ENCODE results near the gene CCDC120. TPM values are rescaled to one million over a fixed set of nuclear protein-coding genes. Genes with fewer than 3 reads are reported as not detected.

Gene CCDC120
- total RNA-seq, 2 experiments from 2014 or later, result 3.5 to 3.7 TPM

DNA sequence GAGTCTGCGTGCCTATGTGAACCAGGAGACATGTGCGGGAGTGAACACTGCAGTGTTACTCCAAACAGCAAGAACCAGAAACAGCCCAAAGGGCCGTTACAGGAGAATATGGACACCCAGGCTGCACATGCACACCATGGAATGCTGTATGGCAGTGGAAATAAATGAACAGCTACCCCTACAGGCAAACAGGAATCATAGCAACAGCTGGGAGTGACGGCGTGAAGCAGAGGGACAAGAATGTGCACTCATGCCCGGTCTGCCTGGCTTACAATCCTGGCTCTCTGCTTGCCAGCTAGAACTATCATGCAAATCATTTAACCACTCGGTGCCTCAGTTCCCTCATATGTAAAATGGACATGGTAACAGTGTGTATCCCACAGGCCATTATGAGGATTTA is 48.1 kb downstream of the CCDC120 start:
- no peak for TF ChIP-seq CTCF (IDR thresholded peaks at IDR 0.05)
- Mint-ChIP-seq H3K9me3 (no peaks in the 10 kb centered on the region), H3K36me3 (ENCODE audit: low read depth) (peaks cover 4% of the 10 kb centered on the region), H3K4me3 (no peak overlapping the region), H3K27me3 (no peaks in the 10 kb centered on the region), H3K4me1 (ENCODE audit: low read depth) (no peaks in the 10 kb centered on the region), H3K27ac (no peak overlapping the region)
- ChIA-PET CTCF (interaction anchor here (0.7 to 2.0 kb wide), 6 partner anchors 10 to 64 kb away, joined by 3 to 6 read pairs (median 3); no protein-coding TSS in a partner anchor), POLR2A (no interaction called here)
- intact Hi-C loops (cut with micrococcal nuclease), result no loop called here
- DNase-seq, result peak; percentile 16
- ATAC-seq, result peak; percentile 27

GRCh38 chrX:49108641-49109040 is 49.8 kb downstream of the CCDC120 start:
- no peaks in the 10 kb centered on the region for H3K9me3 Mint-ChIP-seq
- no peak overlapping the region for H3K27ac Mint-ChIP-seq
- H3K27me3 Mint-ChIP-seq, result no peaks in the 10 kb centered on the region
- no peak for DNase-seq
- no peak overlapping the region for H3K4me3 Mint-ChIP-seq
- peaks cover 4% of the 10 kb centered on the region for H3K36me3 Mint-ChIP-seq (ENCODE audit: low read depth)
- intact Hi-C loops (cut with micrococcal nuclease), result no loop called here
- ChIA-PET CTCF (no interaction called here), POLR2A (no interaction called here)
- no peak for ATAC-seq
- TF ChIP-seq CTCF (IDR thresholded peaks at IDR 0.05), result no peak
- H3K4me1 Mint-ChIP-seq (ENCODE audit: low read depth), result no peaks in the 10 kb centered on the region

DNA sequence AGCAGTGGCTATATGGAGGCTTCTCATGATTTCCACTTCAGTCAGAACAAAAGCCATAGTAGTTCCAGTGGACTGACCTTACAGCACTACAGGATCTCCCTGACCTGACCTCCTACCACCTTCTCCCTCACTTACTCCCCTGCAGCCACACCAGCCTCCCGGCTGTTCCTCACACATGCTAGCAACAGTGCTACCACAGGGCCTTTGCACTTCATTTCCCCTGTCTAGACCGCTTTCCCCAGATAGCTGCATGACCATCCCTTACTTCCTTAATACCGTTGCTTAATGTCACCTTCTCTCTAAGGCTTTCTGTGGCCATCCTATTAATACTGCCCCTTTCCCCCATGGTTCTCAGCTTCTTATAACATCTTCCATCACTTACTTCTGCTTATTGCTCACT is 51.6 kb downstream of the CCDC120 start:
- TF ChIP-seq CTCF (IDR thresholded peaks at IDR 0.05), result no peak
- intact Hi-C loops (cut with micrococcal nuclease), result no loop called here
- ChIA-PET POLR2A (interaction anchor here (1.2 to 1.4 kb wide), 2 partner anchors 12 to 54 kb away, joined by 3 to 4 read pairs; no protein-coding TSS in a partner anchor), CTCF (no interaction called here)
- Mint-ChIP-seq H3K9me3 (no peaks in the 10 kb centered on the region), H3K4me3 (no peak overlapping the region), H3K4me1 (ENCODE audit: low read depth) (no peaks in the 10 kb centered on the region), H3K27ac (no peak overlapping the region), H3K36me3 (ENCODE audit: low read depth) (peaks cover 9% of the 10 kb centered on the region), H3K27me3 (no peaks in the 10 kb centered on the region)
- ATAC-seq, result no peak
- no peak for DNase-seq

- Mint-ChIP-seq H3K27me3 (no peaks in the 10 kb centered on the region), H3K36me3 (ENCODE audit: low read depth) (peaks cover 19% of the 10 kb centered on the region), H3K9me3 (no peaks in the 10 kb centered on the region), H3K4me1 (ENCODE audit: low read depth) (peaks cover 2% of the 10 kb centered on the region), H3K4me3 (no peak overlapping the region), H3K27ac (no peak overlapping the region)
- TF ChIP-seq CTCF (IDR thresholded peaks at IDR 0.05), result no peak
- POLR2A ChIA-PET, result interaction anchor here (1.2 kb wide), 1 partner anchor 53 kb away, joined by 3 read pairs; no protein-coding TSS in a partner anchor
- intact Hi-C loops (cut with micrococcal nuclease), result no loop called here
- no peak for DNase-seq
- CTCF ChIA-PET, result interaction anchor here (0.9 kb wide), 1 partner anchor 44 kb away, joined by 4 read pairs; no protein-coding TSS in a partner anchor
- ATAC-seq, result no peak
Observed at GRCh38 chrX:49111791-49112190, 53.0 kb downstream of the CCDC120 start.

GRCh38 chrX:49116076-49116475 is 57.3 kb downstream of the CCDC120 start:
- Mint-ChIP-seq H3K27ac (no peak overlapping the region), H3K9me3 (no peaks in the 10 kb centered on the region), H3K36me3 (ENCODE audit: low read depth) (peaks cover 28% of the 10 kb centered on the region), H3K4me1 (ENCODE audit: low read depth) (peaks cover 13% of the 10 kb centered on the region), H3K27me3 (no peaks in the 10 kb centered on the region), H3K4me3 (no peak overlapping the region)
- ChIA-PET POLR2A (interaction anchor here (1.0 kb wide), 1 partner anchor 55 kb away, joined by 3 read pairs; no protein-coding TSS in a partner anchor), CTCF (interaction anchor here (1.3 kb wide), 1 partner anchor 9 kb away, joined by 3 read pairs; no protein-coding TSS in a partner anchor)
- DNase-seq (no peak), ATAC-seq (no peak)
- intact Hi-C loops (cut with micrococcal nuclease), result no loop called here
- no peak for TF ChIP-seq CTCF (IDR thresholded peaks at IDR 0.05)
